Brain microvascular endothelial cell (primary cell): ENCODE measurements around the gene ZNF804A.

Source experiments
- DNase-seq: peaks from one replicate; pipeline ENCODE4 v3.0.0-alpha.2; 2020
- H3K27ac ChIP-seq: fragments of 250-450 bp; sonication (Bioruptor Pico); 2 replicates; pipeline ENCODE4 v1.5.1; 2020; ENCODE audit warnings: mild to moderate bottlenecking, moderate library complexity
- H3K27me3 ChIP-seq: fragments of 250-450 bp; sonication (Bioruptor Pico); replicated peaks from 2 replicates; pipeline ENCODE4 v1.5.1; 2020; ENCODE audit warnings: mild to moderate bottlenecking
- H3K36me3 ChIP-seq: fragments of 250-450 bp; sonication (Bioruptor Pico); replicated peaks from 2 replicates; pipeline ENCODE4 v1.5.1; 2020; ENCODE audit warnings: mild to moderate bottlenecking
- H3K4me3 ChIP-seq: 2 replicates; pipeline ENCODE4 v1.5.1; 2011; ENCODE audit warnings: low read depth, mild to moderate bottlenecking, control low read depth, low read length, moderate library complexity
- in situ Hi-C: cut with HindIII; loops from 2 replicates; pipeline ENCODE4 v1.10.0; 2017; ENCODE audit warnings: low sequenced_read_pairs, low pct_ligation_motif_present
- TF ChIP-seq, protein P1 (sequence below): IDR thresholded peaks from 2 replicates; pipeline ENCODE4 v1.5.1; 2011; ENCODE audit warnings: low read depth, mild to moderate bottlenecking, moderate library complexity, low read length, control low read depth, inconsistent platforms; ENCODE audit errors: missing control alignments

Gene ZNF804A

GRCh38 chr2:184689638-184690037 lies 91.3 kb downstream of the ZNF804A start:
- in situ Hi-C loops = no loop called here
- H3K27me3 ChIP-seq = no peaks in the 10 kb centered on the region
- H3K27ac ChIP-seq = no peak overlapping the region
- DNase-seq = no peak
- no peak overlapping the region for H3K4me3 ChIP-seq
- TF ChIP-seq, protein P1, sequence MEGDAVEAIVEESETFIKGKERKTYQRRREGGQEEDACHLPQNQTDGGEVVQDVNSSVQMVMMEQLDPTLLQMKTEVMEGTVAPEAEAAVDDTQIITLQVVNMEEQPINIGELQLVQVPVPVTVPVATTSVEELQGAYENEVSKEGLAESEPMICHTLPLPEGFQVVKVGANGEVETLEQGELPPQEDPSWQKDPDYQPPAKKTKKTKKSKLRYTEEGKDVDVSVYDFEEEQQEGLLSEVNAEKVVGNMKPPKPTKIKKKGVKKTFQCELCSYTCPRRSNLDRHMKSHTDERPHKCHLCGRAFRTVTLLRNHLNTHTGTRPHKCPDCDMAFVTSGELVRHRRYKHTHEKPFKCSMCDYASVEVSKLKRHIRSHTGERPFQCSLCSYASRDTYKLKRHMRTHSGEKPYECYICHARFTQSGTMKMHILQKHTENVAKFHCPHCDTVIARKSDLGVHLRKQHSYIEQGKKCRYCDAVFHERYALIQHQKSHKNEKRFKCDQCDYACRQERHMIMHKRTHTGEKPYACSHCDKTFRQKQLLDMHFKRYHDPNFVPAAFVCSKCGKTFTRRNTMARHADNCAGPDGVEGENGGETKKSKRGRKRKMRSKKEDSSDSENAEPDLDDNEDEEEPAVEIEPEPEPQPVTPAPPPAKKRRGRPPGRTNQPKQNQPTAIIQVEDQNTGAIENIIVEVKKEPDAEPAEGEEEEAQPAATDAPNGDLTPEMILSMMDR = no peak
- H3K36me3 ChIP-seq = no peaks in the 10 kb centered on the region

DNA sequence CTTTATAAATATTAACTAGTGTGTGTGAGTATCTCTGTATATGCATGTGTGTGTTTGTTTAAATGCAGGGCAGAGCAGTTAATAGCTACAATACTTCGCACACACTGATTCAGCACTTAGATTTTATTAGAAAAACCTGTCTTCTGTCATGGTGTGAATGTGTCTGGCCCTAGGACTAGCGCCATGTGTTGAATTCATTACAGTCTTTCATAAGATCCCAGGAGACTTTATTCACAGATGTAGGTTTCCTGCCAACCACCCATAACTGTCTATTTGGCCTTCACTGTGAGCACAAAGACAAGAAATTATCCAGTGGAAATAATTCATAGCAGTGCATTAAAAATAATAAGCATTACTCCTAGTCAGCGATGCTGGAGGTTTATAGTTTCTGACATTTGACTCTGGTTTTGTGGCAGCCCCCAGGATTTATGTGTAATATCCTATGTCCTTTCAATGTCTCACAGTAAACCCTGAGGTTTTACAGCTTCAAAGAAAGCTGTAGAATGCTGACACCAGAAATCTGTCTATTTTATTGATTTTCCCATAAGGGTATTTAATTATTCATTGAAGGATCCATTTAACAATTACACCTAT lies 93.9 kb downstream of the ZNF804A start:
- no peaks in the 10 kb centered on the region for H3K27me3 ChIP-seq
- H3K27ac ChIP-seq = no peak overlapping the region
- in situ Hi-C loops = no loop called here
- TF ChIP-seq, protein P1 = no peak
- DNase-seq = no peak
- no peaks in the 10 kb centered on the region for H3K36me3 ChIP-seq
- H3K4me3 ChIP-seq = no peak overlapping the region

DNA sequence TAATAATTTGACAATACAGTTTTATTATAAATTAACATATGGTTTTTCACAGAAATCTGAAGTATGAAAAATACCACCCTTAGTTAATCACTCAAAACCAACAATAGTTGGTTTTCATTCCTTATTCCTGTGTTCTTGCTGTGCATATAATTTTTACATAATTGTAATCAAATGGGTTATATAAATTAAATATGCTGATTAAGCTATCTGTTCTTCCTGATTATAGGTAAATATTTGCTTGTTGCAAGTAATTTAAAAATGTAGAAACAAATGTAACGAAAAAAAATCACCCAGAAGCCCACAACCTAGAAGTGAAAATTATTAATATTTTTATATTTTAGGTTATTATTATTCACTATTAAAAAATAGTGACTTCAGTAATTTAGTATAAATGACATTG lies 98.3 kb downstream of the ZNF804A start:
- TF ChIP-seq, protein P1 = no peak
- Histone ChIP-seq H3K36me3 (no peaks in the 10 kb centered on the region), H3K27me3 (no peaks in the 10 kb centered on the region), H3K4me3 (no peak overlapping the region), H3K27ac (no peak overlapping the region)
- in situ Hi-C loops = no loop called here
- no peak for DNase-seq

DNA sequence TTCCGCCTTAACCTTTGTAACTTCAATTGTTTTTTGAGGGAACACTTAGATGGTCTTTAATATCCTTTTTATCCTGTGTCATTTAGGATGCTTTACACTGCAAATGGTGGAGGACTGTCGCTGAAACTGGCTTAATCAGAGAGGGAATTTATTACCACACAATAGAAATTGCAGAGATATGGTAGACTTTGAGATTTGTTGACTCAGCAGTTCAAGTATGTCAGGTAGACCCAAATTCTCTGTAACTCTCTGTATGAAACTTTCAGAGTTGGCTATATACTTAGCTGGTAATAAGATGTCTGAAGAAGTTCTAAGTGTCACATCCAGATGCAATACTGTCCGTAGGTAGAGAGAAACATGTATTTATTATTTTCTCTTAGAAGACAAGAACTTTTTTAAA lies 100.1 kb downstream of the ZNF804A start:
- TF ChIP-seq, protein P1 = no peak
- in situ Hi-C loops = no loop called here
- H3K36me3 ChIP-seq = no peaks in the 10 kb centered on the region
- H3K27me3 ChIP-seq = no peaks in the 10 kb centered on the region
- no peak overlapping the region for H3K27ac ChIP-seq
- DNase-seq = no peak
- no peak overlapping the region for H3K4me3 ChIP-seq

DNA sequence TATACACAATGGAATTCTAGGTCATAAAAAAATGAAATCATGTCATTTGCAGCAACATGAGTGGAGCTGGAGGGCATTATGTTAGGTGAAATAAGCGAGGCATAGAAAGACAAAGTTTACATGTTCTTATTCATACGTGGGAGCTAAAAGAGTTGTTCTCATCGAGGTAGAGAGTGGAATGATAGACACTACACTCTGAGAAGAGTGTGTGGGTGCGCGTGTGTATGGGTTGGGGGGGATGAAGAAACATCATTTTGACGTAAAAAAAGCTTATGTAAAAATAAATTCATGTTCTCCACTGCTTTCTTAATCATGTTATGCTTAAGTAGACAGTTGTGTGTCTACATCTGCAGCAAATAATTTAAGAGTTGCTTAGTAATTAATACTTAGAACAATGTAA lies 123.6 kb downstream of the ZNF804A start:
- no peaks in the 10 kb centered on the region for H3K36me3 ChIP-seq
- no peak overlapping the region for H3K27ac ChIP-seq
- no peaks in the 10 kb centered on the region for H3K27me3 ChIP-seq
- no peak overlapping the region for H3K4me3 ChIP-seq
- TF ChIP-seq, protein P1 = no peak
- in situ Hi-C loops = no loop called here
- no peak for DNase-seq

DNA sequence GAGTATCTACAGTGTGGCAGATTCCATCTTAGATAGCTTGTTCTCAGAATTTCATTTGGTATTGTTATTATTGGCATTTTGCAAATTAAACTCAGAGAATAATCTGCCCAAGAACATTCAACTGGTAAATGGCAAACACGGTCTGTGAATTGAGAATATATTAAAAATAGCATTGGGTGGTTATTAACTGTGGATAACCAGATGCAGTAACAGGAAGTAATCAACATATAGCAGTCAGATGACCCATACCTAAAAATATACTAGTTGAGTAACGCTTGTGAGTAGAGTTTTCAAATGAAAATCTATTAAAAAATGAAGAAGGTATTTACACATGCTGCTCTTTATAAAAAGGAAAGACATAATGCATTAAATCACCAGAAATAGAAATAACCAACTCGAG lies 129.5 kb downstream of the ZNF804A start:
- no peak overlapping the region for H3K4me3 ChIP-seq
- in situ Hi-C loops = no loop called here
- TF ChIP-seq, protein P1 = no peak
- H3K27ac ChIP-seq = no peak overlapping the region
- no peak for DNase-seq
- H3K36me3 ChIP-seq = no peaks in the 10 kb centered on the region
- no peaks in the 10 kb centered on the region for H3K27me3 ChIP-seq
